ENCODE results near the gene S100A4.

Gene S100A4

GRCh38 chr1:153549741-153550397, 4.3 kb upstream of the S100A4 start:
- in situ Hi-C loops (cut with MboI; ENCODE audit: low sequenced_read_pairs), result no loop called here

DNA sequence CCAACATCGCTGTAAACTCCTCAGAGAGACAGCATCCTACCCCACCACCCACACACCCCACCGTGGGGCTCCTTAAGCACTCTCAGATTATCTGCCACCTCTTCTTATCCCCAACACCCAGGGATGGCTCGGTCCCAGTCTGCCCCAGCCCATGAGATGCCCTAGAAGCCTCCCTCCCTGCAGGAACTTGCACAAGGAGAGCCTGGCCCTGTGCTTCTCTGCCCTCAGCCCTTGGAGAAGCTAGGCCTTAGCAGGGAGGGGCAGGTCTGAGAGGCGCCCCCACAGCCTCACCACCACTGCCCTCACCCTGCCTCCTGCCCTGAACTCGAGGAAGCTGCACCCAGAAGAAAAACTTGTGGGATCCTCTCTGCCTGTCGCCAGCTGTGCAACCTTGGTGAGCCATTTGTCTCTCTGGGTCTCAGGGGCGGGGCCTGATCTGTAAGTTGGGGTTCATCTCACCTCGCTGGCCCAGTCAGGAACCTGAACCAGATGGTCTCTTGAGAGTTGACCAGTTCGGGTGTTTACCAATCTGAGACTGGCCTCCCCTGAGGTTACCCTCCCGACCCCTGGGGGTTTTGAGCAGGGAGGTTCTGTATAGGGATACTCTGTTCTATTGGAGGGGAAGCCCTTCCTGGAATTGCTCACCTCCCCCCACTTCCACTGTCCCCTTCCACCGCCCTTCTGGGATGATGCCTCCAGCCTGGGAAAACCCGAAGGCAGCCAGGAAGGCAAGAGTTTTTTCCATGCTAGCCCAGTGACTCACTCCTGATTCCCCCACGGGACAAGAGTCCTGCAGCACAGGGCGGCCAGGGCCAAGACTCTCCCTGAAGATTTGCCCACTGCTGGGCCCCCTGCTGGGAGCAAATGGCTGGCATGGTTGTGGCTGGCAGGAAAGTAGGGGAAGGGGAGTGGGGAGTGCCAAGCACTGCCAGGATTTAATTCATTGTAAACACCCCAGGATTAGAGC, 3.4 kb upstream of the S100A4 start, which contains the start of gene S100A3:
Gene S100A3, minus strand, starts transcription at position 537 of the 967 bp plus-strand sequence. CDS start 773 bp downstream, outside the sequence.
- in situ Hi-C loops (cut with MboI; ENCODE audit: low sequenced_read_pairs), result no loop called here

- in situ Hi-C loops (cut with MboI; ENCODE audit: low sequenced_read_pairs), result no loop called here
Observed at GRCh38 chr1:153547560-153548551, 2.2 kb upstream of the S100A4 start.

DNA sequence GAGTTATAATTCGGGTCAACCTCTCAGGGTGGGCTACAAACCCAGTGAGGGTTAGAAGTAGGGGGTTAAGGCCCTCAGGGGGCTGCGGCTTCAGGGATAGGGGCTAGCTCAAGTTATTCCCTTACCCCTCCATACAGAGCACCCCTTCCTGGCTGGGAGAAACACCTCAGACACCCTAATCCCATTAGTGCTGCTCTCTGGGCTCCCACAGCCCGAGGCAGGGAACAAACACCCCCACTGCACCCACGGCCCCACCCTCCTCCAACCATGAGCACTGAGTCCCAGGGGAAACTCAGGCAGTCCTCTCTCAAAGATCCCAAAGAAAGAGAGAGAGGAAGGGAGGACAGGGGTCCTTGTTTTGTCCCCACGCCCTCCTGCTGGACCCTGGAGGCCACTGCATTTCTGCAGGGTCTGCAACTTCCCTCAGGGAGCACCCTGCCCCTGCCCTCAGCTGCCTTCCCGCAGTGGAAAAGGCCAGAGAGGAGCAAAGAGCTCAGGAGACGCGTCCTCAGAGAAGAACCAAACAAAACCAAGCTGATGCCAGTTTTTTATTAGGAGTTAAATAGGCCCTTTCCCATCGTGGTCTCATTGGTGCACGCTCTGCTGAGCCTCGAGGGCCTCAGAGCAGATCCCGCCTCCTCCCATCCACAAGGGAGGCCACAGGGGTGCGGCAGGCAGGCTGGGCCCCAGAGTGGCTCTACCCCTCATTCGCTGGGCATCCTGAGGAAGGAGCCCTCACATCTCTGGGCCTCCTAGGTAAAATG, 1.4 kb upstream of the S100A4 start:
- in situ Hi-C loops (cut with MboI; ENCODE audit: low sequenced_read_pairs), result no loop called here

- in situ Hi-C loops (cut with MboI; ENCODE audit: low sequenced_read_pairs), result no loop called here
Observed at GRCh38 chr1:153546371-153546770, 765 bp upstream of the S100A4 start.

- in situ Hi-C loops (cut with MboI; ENCODE audit: low sequenced_read_pairs), result no loop called here
Observed at GRCh38 chr1:153544453-153545066, 1.0 kb downstream of the S100A4 start.

DNA sequence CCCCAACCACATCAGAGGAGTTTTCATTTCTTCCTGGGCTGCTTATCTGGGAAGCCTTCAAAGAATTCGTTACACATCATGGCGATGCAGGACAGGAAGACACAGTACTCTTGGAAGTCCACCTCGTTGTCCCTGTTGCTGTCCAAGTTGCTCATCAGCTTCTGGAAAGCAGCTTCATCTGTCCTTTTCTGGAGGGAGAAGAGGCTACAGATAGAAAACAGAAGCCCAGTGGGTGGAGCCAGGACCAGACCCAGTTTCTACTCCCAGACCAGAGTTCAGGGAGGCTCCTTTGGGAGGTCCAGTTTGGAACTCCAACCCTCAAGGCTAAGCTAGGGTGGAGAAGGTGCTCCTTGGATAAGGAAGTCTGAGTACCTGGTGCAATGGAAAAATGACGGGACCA, 1.9 kb downstream of the S100A4 start:
- in situ Hi-C loops (cut with MboI; ENCODE audit: low sequenced_read_pairs), result no loop called here

- in situ Hi-C loops (cut with MboI; ENCODE audit: low sequenced_read_pairs), result no loop called here
Observed at GRCh38 chr1:153542956-153543711, 2.5 kb downstream of the S100A4 start.

DNA sequence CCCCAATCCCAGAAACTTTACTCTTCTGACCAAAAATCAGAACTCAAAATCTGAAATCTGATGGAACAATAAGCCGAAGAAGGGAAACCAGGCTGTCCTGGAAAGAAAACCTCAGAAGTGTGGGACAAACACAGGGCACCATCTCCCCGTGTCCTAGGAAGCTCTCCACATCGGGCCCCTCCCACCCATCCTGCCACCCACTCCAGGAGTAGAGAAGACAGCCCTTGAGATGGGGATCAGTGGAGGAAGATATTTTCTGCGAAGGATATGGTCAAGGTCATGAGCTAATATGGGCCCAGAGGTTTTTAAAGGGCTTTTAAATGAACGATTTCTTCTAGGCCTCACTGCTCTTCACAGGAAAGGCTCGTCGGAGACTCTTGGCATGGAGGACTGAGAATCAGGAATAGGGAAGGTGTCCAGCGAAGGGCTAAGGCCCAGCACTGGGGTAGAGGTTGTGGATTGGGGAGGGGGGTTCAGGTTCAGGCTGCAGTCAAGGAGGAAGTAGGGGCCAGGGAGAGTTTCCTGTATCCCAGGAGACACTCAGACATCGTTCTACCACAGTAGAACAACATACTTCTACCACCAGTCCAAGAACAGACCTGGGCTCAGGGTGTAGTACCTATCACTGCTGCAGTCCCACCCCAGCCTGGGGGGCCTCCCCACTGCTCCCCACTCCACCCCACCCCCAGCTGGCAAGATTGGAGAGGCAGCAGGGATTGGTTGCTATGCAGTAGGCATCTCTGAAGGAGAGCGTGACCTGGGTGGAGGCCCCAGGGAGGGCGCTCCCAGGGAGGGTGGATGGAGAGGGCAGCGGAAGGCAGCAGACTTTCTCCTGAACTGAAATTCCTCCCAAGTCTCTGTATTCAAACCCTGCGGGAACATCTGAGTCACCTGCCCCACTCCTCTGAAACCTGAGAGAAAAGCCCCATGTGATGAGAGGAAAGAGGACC, 3.7 kb downstream of the S100A4 start:
- in situ Hi-C loops (cut with MboI; ENCODE audit: low sequenced_read_pairs), result no loop called here

- in situ Hi-C loops (cut with MboI; ENCODE audit: low sequenced_read_pairs), result no loop called here
Observed at GRCh38 chr1:153540394-153541361, 4.9 kb downstream of the S100A4 start, which contains the start of gene S100A5. Gene S100A5 (minus strand): TSS chr1:153540934. CDS start chr1:153540191, 743 bp downstream.

DNA sequence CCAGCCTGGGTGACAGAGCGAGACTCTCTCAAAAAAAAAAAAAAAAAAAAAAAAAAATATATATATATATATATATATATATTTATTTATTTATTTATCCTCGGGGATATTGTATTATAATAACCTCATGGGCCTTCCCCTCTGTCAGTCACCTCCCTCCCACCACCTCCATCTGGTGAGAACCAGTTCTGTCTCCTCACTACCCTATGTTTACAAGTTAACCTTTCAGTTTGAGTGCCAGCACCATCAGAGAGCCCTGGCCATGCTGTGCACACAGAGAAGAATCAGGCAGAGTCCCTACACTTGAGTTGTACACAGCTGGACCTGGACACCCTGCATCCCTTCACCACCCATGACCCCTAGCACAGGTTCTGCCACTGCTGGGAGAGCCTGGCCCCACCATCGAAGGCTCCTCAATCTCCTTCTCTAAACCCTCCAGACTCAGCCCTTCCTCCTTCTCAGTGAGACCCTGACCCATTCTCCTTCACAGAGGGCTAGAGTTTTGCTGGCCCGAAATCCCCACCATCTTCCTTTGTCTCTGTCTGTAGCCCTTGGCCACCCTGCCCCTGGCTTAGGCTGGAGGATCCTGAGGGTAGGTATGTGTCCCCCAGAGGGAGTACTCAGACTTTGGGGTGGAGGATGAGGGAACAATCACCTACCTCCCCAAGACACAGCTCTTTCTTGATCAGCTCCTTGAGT, 6.1 kb downstream of the S100A4 start:
- in situ Hi-C loops (cut with MboI; ENCODE audit: low sequenced_read_pairs), result no loop called here

GRCh38 chr1:153538315-153538821, 7.2 kb downstream of the S100A4 start:
- in situ Hi-C loops (cut with MboI; ENCODE audit: low sequenced_read_pairs), result no loop called here

DNA sequence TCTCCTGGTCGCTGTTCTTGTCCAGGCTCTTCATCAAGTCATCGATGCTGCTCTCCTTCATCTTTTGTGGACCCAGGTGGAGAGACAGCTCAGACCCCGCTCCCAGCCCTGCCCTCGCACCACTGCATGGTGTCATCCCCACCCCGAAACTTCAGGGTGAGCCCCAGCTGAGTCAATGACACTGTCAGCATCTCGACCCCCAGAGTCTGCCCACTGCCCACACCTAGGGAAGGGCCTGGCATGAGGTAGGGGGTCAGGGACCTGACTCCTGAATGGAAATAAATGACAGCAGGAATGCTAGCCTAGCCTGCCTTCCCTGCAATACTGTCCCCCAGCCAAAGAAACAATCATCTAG, 8.3 kb downstream of the S100A4 start:
- in situ Hi-C loops (cut with MboI; ENCODE audit: low sequenced_read_pairs), result no loop called here

GRCh38 chr1:153536671-153537375, 8.8 kb downstream of the S100A4 start:
- in situ Hi-C loops (cut with MboI; ENCODE audit: low sequenced_read_pairs), result no loop called here

DNA sequence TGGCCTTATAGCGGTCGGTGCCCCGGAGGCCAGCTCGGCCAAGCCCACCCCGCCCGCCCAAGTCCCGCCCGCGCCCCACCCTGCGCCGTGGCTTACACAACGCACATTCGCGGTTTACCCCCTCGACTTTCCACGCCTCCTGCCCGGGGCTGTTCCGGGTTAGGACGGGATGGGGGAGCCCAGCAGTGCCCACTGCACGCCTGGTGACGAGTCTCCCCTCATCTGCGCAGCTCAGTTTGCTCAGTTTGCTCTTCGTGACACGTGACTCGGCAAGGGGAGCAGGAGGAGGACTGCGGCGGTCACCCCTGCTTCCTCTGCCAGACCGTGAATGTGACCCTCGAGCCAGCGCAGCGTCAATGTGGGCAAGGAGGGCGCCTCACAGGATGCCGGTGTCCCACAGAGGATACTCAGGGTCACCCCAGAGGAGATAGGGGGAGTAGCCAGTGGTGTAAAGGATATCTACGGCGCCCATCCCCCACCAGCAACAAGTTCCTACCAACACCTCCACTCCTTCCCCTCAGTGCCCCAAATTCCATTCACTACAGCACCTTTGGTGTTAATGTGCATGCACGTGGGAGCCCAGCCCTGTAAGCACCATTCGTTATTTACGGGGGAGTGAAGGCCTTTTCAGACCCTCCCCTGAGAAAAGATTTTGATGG, 9.5 kb downstream of the S100A4 start:
- in situ Hi-C loops (cut with MboI; ENCODE audit: low sequenced_read_pairs), result no loop called here
